Uterus (tissue), 2 donors: ENCODE data around the gene AUP1.

ENCODE experiments used
- CTCF ChIP-seq, 4 experiments: fragments of 200-600 bp in 2 of 4; fragments of 450-650 bp in 2 of 4; sonication (generic) in 2 of 4; IDR thresholded peaks; one replicate each; pipeline ENCODE4 v1.5.1; 2016 to 2019; ENCODE audit warnings: antibody characterized with exemption in 4 of 4, mild to moderate bottlenecking in 2 of 4, moderate library complexity in 1 of 4
- POLR2A ChIP-seq, 2 donors: fragments of 450-650 bp; IDR thresholded peaks; one replicate each; pipeline ENCODE4 v1.6.1; 2016; ENCODE audit warnings: antibody characterized with exemption in 2 of 2, mild to moderate bottlenecking in 1 of 2, moderate library complexity in 1 of 2

- TF ChIP-seq CTCF (IDR thresholded peaks at IDR 0.05) (no peak), POLR2A (IDR thresholded peaks at IDR 0.05) (no peak)
Measured at GRCh38 chr2:74481961-74482800, 47.3 kb downstream of the AUP1 start.
